Measurements from ENCODE around the gene ZNF681. TPM values are rescaled to one million over a fixed set of nuclear protein-coding genes. Genes with fewer than 3 reads are reported as not detected.
"Not testable (repeated sequence)": the region's sequence is repeated elsewhere in the genome, so short reads cannot be mapped to it uniquely, and the experiment has no call there.

Gene ZNF681
- total and polyA plus RNA-seq, 4 donors = 0.58 to 4.8 (median 1.4) TPM

DNA sequence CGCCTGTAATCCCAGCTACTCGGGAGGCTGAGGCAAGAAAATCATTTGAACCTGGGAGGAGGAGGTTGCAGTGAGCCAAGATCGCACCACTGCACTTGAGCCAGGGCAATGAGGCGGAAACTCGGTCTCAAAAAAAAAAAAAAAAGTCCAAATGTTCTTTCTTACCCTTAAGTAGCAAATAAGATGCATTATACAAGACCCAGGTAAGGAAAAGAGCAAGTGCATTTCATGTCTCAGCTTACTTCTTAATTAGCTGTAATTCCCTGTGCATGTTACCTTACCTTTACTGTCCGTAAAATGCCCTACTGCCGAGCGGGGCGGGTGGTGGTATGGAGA is 3.8 kb upstream of the ZNF681 start:
- Histone ChIP-seq H3K27me3 (ENCODE audit: control insufficient read depth in 3 of 3, insufficient read depth in 3 of 3, low read length in 2 of 3) (no peaks in the 10 kb centered on the region), H3K36me3 (ENCODE audit: control insufficient read depth in 4 of 4, insufficient read depth in 4 of 4, low read length in 4 of 4) (peaks cover 0 to 3% (median 0%) of the 10 kb centered on the region in 4 donors), H3K4me3 (no peak overlapping the region), H3K9me3 (ENCODE audit: control insufficient read depth in 4 of 4, insufficient read depth in 3 of 4, low read length in 3 of 4) (peaks cover 0 to 4% (median 0%) of the 10 kb centered on the region in 4 donors), H3K27ac (ENCODE audit: low read depth in 1 of 2, low read length in 1 of 2) (peak overlapping the region in 1 of 2 donors; percentile 90), H3K9ac (ENCODE audit: insufficient read depth in 1 of 2, low read length in 2 of 2) (peak overlapping the region in 1 of 2 donors; percentile 90), H3K4me1 (ENCODE audit: control insufficient read depth in 5 of 5, insufficient read depth in 5 of 5, low read length in 5 of 5) (peaks cover 0 to 9% (median 0%) of the 10 kb centered on the region in 5 donors)
- no peak for DNase-seq
- no peak for ATAC-seq (ENCODE audit: insufficient read depth, low FRiP score)
- WGBS, 2 donors = 18 to 29% methylated on average over 9 of the region's 9 CpGs
- TF ChIP-seq, protein P1, sequence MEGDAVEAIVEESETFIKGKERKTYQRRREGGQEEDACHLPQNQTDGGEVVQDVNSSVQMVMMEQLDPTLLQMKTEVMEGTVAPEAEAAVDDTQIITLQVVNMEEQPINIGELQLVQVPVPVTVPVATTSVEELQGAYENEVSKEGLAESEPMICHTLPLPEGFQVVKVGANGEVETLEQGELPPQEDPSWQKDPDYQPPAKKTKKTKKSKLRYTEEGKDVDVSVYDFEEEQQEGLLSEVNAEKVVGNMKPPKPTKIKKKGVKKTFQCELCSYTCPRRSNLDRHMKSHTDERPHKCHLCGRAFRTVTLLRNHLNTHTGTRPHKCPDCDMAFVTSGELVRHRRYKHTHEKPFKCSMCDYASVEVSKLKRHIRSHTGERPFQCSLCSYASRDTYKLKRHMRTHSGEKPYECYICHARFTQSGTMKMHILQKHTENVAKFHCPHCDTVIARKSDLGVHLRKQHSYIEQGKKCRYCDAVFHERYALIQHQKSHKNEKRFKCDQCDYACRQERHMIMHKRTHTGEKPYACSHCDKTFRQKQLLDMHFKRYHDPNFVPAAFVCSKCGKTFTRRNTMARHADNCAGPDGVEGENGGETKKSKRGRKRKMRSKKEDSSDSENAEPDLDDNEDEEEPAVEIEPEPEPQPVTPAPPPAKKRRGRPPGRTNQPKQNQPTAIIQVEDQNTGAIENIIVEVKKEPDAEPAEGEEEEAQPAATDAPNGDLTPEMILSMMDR (IDR thresholded peaks at IDR 0.05; ENCODE audit: control extremely low read depth, extremely low read depth) = no peak

DNA sequence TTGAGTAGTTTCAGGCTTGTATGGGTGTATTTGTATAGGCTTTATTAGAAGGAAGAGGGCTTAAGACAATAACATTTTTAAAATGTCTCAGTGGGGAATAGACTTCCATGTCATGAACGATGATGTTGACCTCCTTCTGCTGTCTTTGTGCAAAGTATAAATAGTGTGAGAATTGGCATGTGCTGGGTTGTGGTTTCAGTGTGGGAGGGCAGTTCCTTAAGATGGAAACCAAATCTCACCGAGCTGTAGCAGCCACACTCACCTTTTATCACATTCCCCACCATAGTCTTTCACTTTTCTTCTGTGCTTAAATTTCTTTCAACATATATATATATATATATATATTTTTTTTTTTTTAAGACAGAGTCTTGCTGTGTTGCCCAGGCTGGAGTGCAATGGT is 1.6 kb upstream of the ZNF681 start:
- not testable (repeated sequence) for H3K9me3 ChIP-seq (ENCODE audit: control insufficient read depth in 4 of 4, insufficient read depth in 3 of 4, low read length in 3 of 4); ATAC-seq (ENCODE audit: insufficient read depth, low FRiP score); H3K9ac ChIP-seq (ENCODE audit: insufficient read depth in 1 of 2, low read length in 2 of 2); H3K4me3 ChIP-seq; H3K27ac ChIP-seq (ENCODE audit: low read depth in 1 of 2, low read length in 1 of 2); H3K27me3 ChIP-seq (ENCODE audit: control insufficient read depth in 3 of 3, insufficient read depth in 3 of 3, low read length in 2 of 3); DNase-seq; H3K36me3 ChIP-seq (ENCODE audit: control insufficient read depth in 4 of 4, insufficient read depth in 4 of 4, low read length in 4 of 4)
- WGBS, 2 donors = 64 to 73% methylated on average over 2 of the region's 2 CpGs
- peaks cover 0 to 10% (median 0%) of the 10 kb centered on the region in 5 donors for H3K4me1 ChIP-seq (ENCODE audit: control insufficient read depth in 5 of 5, insufficient read depth in 5 of 5, low read length in 5 of 5)

DNA sequence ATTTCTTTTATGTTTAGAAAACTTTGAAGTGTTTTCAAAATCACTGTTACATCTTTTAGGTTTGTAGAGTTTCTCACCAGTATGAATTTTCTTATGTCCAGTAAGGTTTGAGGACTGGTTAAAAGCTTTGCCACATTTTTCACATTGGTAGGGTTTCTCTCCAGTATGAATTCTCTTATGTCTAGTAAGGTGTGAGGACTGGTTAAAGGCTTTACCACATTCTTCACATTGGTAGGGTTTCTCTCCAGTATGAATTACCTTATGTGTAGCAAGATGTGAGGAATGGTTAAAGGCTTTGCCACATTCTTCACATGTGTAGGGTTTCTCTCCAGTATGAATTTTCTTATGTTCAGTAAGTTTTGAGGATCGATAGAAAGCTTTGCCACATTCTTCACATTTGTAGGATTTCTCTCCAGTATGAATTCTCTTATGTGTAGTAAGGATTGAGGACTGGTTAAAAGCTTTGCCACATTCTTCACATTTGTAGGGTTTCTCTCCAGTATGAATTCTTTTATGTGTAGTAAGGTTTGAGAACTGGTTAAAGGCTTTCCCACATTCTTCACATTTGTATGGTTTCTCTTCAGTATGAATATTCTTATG is 15.0 kb downstream of the ZNF681 start:
- not testable (repeated sequence) for H3K27ac ChIP-seq (ENCODE audit: low read depth in 1 of 2, low read length in 1 of 2); H3K4me1 ChIP-seq (ENCODE audit: control insufficient read depth in 5 of 5, insufficient read depth in 5 of 5, low read length in 5 of 5); H3K9ac ChIP-seq (ENCODE audit: insufficient read depth in 1 of 2, low read length in 2 of 2); ATAC-seq (ENCODE audit: insufficient read depth, low FRiP score); H3K27me3 ChIP-seq (ENCODE audit: control insufficient read depth in 3 of 3, insufficient read depth in 3 of 3, low read length in 2 of 3); DNase-seq; H3K4me3 ChIP-seq
- WGBS, 2 donors = 93 to 100% methylated on average over 1 of the region's 1 CpG
- Histone ChIP-seq H3K9me3 (ENCODE audit: control insufficient read depth in 4 of 4, insufficient read depth in 3 of 4, low read length in 3 of 4) (peaks cover 6 to 34% (median 10%) of the 10 kb centered on the region in 4 donors), H3K36me3 (ENCODE audit: control insufficient read depth in 4 of 4, insufficient read depth in 4 of 4, low read length in 4 of 4) (peaks cover 0 to 38% (median 20%) of the 10 kb centered on the region in 4 donors)

DNA sequence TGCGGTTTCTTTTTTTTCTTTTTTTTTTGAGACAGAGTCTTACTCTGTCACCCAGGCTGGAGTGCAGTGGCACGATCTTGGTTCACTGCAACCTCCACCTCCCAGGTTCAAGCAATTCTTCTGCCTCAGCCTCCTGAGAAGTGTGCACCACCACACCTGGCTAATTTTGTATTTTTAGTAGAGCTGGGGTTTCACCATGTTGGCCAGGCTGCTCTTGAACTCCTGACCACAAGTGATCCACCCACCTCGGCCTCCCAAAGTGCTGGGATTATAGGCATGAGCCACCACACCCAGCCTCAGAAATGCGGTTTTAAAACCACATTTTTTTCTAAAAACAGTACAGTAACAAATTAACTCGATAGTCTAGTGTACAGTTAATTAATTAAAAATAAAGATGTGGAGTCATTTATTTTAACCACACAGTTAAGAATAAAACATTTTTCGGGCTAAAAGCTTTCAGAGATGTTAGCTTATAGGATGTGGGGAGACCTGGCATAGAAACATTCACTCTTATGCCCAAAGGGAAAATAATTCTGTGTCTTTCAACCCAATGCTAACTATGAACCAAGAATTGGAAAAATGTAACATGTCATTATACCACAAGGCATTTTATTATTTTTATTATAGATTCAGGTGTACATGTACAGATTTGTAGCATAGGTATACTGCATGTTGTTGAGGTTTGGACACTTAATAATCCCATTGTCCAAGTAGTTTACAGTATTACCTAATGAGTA is 27.8 kb downstream of the ZNF681 start:
- not testable (repeated sequence) for H3K4me1 ChIP-seq (ENCODE audit: control insufficient read depth in 5 of 5, insufficient read depth in 5 of 5, low read length in 5 of 5); H3K27me3 ChIP-seq (ENCODE audit: control insufficient read depth in 3 of 3, insufficient read depth in 3 of 3, low read length in 2 of 3); H3K27ac ChIP-seq (ENCODE audit: low read depth in 1 of 2, low read length in 1 of 2); H3K9me3 ChIP-seq (ENCODE audit: control insufficient read depth in 4 of 4, insufficient read depth in 3 of 4, low read length in 3 of 4); ATAC-seq (ENCODE audit: insufficient read depth, low FRiP score); DNase-seq; H3K9ac ChIP-seq (ENCODE audit: insufficient read depth in 1 of 2, low read length in 2 of 2); H3K36me3 ChIP-seq (ENCODE audit: control insufficient read depth in 4 of 4, insufficient read depth in 4 of 4, low read length in 4 of 4); H3K4me3 ChIP-seq
- 89 to 90% methylated on average over 6 of the region's 6 CpGs for WGBS, 2 donors

DNA sequence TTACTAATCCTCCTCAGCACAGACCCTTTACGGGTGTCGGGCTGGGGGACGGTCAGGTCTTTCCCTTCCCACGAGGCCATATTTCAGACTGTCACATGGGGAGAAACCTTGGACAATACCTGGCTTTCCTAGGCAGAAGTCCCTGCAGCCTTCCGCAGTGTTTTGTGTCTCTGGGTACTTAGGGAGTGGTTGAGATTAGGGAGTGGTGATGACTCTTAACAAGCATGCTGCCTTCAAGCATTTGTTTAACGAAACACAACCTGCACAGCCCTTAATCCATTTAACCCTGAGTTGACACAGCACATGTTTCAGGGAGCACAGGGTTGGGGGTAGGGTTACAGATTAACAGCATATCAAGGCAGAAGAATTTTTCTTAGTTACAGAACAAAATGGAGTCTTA is 34.5 kb downstream of the ZNF681 start:
- ATAC-seq (ENCODE audit: insufficient read depth, low FRiP score); H3K4me1 ChIP-seq (ENCODE audit: control insufficient read depth in 5 of 5, insufficient read depth in 5 of 5, low read length in 5 of 5); H3K9ac ChIP-seq (ENCODE audit: insufficient read depth in 1 of 2, low read length in 2 of 2); H3K9me3 ChIP-seq (ENCODE audit: control insufficient read depth in 4 of 4, insufficient read depth in 3 of 4, low read length in 3 of 4); H3K36me3 ChIP-seq (ENCODE audit: control insufficient read depth in 4 of 4, insufficient read depth in 4 of 4, low read length in 4 of 4); H3K27ac ChIP-seq (ENCODE audit: low read depth in 1 of 2, low read length in 1 of 2); H3K4me3 ChIP-seq; DNase-seq; H3K27me3 ChIP-seq (ENCODE audit: control insufficient read depth in 3 of 3, insufficient read depth in 3 of 3, low read length in 2 of 3): not testable (repeated sequence)
- WGBS, 2 donors = 13 to 34% methylated on average over 2 to 3 of the region's 6 CpGs

All from lung (tissue), 12 donors.